Effector memory CD8-positive, alpha-beta T cell (primary cell): ENCODE results near the gene MORN2.
A peak's percentile ranks its signal among the peaks of the same experiment; 100 is the strongest.

ENCODE experiments used
- ATAC-seq: fragments of 150-1000 bp; cut with Tn5 transposase; replicated peaks from 2 replicates; pipeline ENCODE4 v1.10.0; 2021; ENCODE audit warnings: mild to moderate bottlenecking, moderate library complexity
- DNase-seq, 3 experiments: peaks; one replicate each; pipeline ENCODE4 v3.0.0; 2021
- H3K27ac Mint-ChIP-seq, 2 donors: one replicate each; pipeline ENCODE4 v1.8.0; 2022; ENCODE audit warnings: mild to moderate bottlenecking in 2 of 2, mixed read lengths in 2 of 2, moderate library complexity in 2 of 2
- H3K27me3 Mint-ChIP-seq, 2 donors: one replicate each; pipeline ENCODE4 v1.8.0; 2022; ENCODE audit warnings: mixed read lengths in 2 of 2
- H3K36me3 Mint-ChIP-seq: one replicate; pipeline ENCODE4 v1.8.0; 2022; ENCODE audit warnings: mild to moderate bottlenecking, moderate library complexity, mixed read lengths; ENCODE audit not compliant: insufficient read depth
- H3K4me1 Mint-ChIP-seq, 2 donors: one replicate each; pipeline ENCODE4 v1.8.0; 2022; ENCODE audit warnings: low read depth in 2 of 2, mixed read lengths in 2 of 2
- H3K4me3 Mint-ChIP-seq, 2 donors: one replicate each; pipeline ENCODE4 v1.8.0; 2022; ENCODE audit warnings: mild to moderate bottlenecking in 2 of 2, mixed read lengths in 2 of 2, moderate library complexity in 2 of 2
- H3K9me3 Mint-ChIP-seq, 2 donors: one replicate each; pipeline ENCODE4 v1.8.0; 2022; ENCODE audit warnings: mixed read lengths in 2 of 2

Gene MORN2

DNA sequence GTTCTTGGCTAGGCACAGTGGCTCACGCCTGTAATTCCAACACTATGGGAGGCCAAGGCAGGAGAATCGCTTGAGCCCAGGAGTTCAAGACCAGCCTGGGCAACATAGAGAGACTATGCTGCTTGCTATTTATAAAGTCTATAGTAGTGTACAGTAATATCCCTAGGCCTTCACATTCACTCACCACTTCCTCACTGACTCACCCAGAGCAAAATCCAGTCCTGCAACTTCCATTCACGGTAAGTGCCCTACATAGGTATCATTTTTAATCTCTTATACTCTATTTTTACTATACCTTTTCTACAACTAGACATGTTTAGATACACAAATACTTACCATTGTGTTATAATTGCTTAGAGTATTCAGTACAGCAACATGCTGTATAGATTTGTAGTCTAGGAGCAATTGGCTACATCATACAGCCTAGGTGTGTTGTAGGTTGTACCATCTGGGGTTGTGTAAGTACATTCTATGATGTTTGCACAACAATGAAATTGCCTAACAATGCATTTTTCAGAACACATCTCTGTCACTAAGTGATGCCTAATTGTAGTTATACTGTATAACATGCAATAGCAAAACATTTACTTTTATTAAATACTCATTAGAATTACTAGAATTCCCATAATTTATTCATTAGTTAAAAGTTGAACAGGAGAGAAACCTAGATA, 8.9 kb upstream of the MORN2 start:
- Mint-ChIP-seq H3K4me1 (peaks cover 4 to 7% of the 10 kb centered on the region in 2 donors), H3K27ac (no peak overlapping the region), H3K36me3 (peaks cover 18% of the 10 kb centered on the region), H3K4me3 (no peak overlapping the region), H3K9me3 (peaks cover 0 to 4% of the 10 kb centered on the region in 2 donors), H3K27me3 (no peaks in the 10 kb centered on the region)
- ATAC-seq (no peak), DNase-seq (no peak)

DNA sequence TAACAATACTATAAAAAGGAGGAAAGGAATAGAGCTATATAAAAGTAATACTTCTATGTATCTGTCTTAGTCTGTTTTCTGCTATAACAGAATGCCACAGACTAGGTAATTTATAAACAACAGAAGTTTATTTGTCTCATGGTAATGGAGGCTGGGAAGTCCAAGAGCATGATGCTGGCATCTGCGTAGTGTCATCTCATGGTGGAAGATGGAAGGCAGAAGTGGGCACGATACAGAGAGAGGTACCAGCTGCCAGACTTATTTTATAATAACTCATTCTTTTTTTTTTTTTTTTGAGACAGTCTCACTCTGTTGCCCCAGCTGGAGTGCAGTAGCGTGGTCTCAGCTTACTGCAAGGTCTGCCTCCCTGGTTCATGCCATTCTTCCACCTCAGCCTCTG, 4.3 kb upstream of the MORN2 start:
- Mint-ChIP-seq H3K9me3 (peaks cover 0 to 4% of the 10 kb centered on the region in 2 donors), H3K4me3 (no peak overlapping the region), H3K36me3 (peaks cover 23% of the 10 kb centered on the region), H3K27ac (no peak overlapping the region), H3K27me3 (no peaks in the 10 kb centered on the region), H3K4me1 (peaks cover 20 to 28% of the 10 kb centered on the region in 2 donors)
- DNase-seq (no peak), ATAC-seq (no peak)

DNA sequence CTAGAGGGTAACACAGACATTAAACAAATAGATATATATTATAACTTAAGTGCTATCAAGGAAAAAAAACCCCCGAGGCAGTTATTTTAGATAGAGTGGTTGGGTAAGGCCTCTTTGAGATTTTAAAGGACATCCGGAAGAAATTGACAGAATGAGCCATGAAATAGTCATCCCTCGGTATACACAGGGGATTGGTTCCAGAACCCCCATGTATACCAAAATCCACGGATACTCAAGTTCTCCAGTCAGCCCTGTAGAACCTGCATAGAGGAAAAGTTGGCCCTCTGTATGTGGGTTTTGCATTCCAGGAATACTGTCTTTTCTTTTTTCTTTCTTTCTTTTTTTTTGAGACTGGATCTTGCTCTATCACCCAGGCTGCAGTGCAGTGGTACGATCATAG, 2.0 kb upstream of the MORN2 start:
- Mint-ChIP-seq H3K9me3 (peaks cover 0 to 4% of the 10 kb centered on the region in 2 donors), H3K4me3 (no peak overlapping the region), H3K27ac (no peak overlapping the region), H3K36me3 (peaks cover 20% of the 10 kb centered on the region), H3K27me3 (no peaks in the 10 kb centered on the region), H3K4me1 (peaks cover 22 to 30% of the 10 kb centered on the region in 2 donors)
- ATAC-seq = no peak
- DNase-seq = no peak

GRCh38 chr2:38875227-38875575, 575 bp upstream of the MORN2 start:
- Mint-ChIP-seq H3K9me3 (no peaks in the 10 kb centered on the region), H3K27ac (peak overlapping the region; percentile 99), H3K27me3 (no peaks in the 10 kb centered on the region), H3K4me1 (peaks cover 20 to 30% of the 10 kb centered on the region in 2 donors), H3K4me3 (peak overlapping the region; percentile 97 to 100), H3K36me3 (peaks cover 20% of the 10 kb centered on the region)
- ATAC-seq (peak; percentile 1), DNase-seq (no peak)

DNA sequence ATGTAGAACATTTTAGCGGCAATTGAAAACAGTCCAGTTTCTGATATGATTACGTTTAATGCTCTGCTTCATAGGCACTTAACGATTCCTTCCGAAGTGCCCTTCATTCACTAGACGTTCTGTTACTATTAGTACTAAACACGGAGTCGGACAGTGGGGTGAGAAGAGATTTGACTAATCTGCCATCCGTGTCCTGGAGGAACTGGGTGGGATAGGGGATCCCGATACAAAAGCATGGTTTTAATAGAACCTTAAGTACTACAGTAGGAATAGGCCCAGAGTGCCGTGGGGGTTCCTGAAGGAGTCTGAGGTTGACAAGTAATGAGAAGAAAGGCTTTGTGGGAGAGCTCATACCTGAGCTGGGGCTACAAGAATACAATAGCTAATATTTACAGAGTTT, 631 bp downstream of the MORN2 start:
- ATAC-seq (no peak), DNase-seq (no peak)
- peaks cover 20 to 30% of the 10 kb centered on the region in 2 donors for H3K4me1 Mint-ChIP-seq
- no peaks in the 10 kb centered on the region for H3K27me3 Mint-ChIP-seq
- peaks cover 20% of the 10 kb centered on the region for H3K36me3 Mint-ChIP-seq
- H3K9me3 Mint-ChIP-seq = no peaks in the 10 kb centered on the region
- peak overlapping the region; percentile 99 for H3K27ac Mint-ChIP-seq
- H3K4me3 Mint-ChIP-seq = peak overlapping the region; percentile 97 to 100

- no peak for ATAC-seq
- Mint-ChIP-seq H3K27ac (no peak overlapping the region), H3K27me3 (no peaks in the 10 kb centered on the region), H3K36me3 (no peaks in the 10 kb centered on the region), H3K4me1 (no peaks in the 10 kb centered on the region), H3K9me3 (no peaks in the 10 kb centered on the region), H3K4me3 (no peak overlapping the region)
- no peak for DNase-seq
Observed at GRCh38 chr2:38886063-38886462, 10.3 kb downstream of the MORN2 start.

GRCh38 chr2:38887347-38887746, 11.6 kb downstream of the MORN2 start:
- ATAC-seq = no peak

GRCh38 chr2:38887902-38888554, 12.3 kb downstream of the MORN2 start:
- no peaks in the 10 kb centered on the region for H3K36me3 Mint-ChIP-seq
- DNase-seq (no peak), ATAC-seq (no peak)
- H3K27ac Mint-ChIP-seq = no peak overlapping the region
- no peaks in the 10 kb centered on the region for H3K4me1 Mint-ChIP-seq
- no peak overlapping the region for H3K4me3 Mint-ChIP-seq
- no peaks in the 10 kb centered on the region for H3K27me3 Mint-ChIP-seq
- H3K9me3 Mint-ChIP-seq = no peaks in the 10 kb centered on the region

More at GRCh38 chr2:38887347-38887746, 11.6 kb downstream of the MORN2 start:
- no peaks in the 10 kb centered on the region for H3K27me3 Mint-ChIP-seq
- no peak for DNase-seq
- no peak overlapping the region for H3K4me3 Mint-ChIP-seq
- no peaks in the 10 kb centered on the region for H3K36me3 Mint-ChIP-seq
- H3K27ac Mint-ChIP-seq = no peak overlapping the region
- H3K4me1 Mint-ChIP-seq = no peaks in the 10 kb centered on the region
- no peaks in the 10 kb centered on the region for H3K9me3 Mint-ChIP-seq

DNA sequence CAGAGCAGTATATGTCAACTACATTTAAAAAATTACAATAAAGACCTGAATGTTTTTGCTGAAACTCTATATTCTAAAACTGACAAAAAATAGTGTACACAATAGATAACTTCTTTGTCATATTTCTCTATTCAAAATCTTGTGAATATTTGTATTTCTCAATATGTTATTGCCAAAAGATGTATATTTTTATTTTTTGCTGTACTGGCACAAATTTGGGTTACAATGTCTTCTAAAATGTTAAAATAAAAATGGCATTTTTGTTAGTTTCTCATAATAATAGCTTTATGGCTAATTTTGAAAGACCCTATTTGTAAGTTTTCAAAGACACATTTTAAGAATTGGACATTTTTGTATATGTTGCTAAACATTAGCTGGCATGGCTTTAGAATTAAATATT, 13.3 kb downstream of the MORN2 start:
- no peak for ATAC-seq
- no peak for DNase-seq
- Mint-ChIP-seq H3K4me3 (no peak overlapping the region), H3K27ac (no peak overlapping the region), H3K4me1 (no peaks in the 10 kb centered on the region), H3K9me3 (no peaks in the 10 kb centered on the region), H3K27me3 (no peaks in the 10 kb centered on the region), H3K36me3 (no peaks in the 10 kb centered on the region)

DNA sequence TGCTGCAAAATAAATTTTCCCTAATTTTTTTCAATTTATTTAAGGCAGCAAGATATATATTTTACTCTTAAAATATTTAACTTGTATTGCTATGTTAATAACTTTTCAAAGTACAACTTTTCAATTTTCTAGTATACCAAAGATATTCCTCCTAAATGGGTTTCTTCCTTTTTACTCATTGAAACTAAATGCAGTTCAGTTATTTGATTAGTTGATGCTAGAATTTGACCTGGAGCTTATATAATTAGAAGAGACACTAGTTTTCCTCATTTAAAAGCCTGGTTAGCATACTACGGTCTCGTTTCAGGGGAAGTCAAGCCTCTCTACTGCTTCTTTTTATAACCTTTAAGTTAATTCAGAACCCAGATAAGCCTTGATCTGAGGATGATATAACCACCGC, 13.8 kb downstream of the MORN2 start, which contains the start of gene ARHGEF33:
TSS of gene ARHGEF33 (plus strand) at position 301 of the 400 bp plus-strand sequence. CDS start 29,573 bp downstream, outside the sequence.
- no peaks in the 10 kb centered on the region for H3K9me3 Mint-ChIP-seq
- no peaks in the 10 kb centered on the region for H3K4me1 Mint-ChIP-seq
- H3K4me3 Mint-ChIP-seq = no peak within 1 kb of the TSS
- H3K27me3 Mint-ChIP-seq = no peaks in the 10 kb centered on the region
- DNase-seq = no peak
- no peaks in the 10 kb centered on the region for H3K36me3 Mint-ChIP-seq
- no peak for ATAC-seq
- H3K27ac Mint-ChIP-seq = no peak within 1 kb of the TSS

DNA sequence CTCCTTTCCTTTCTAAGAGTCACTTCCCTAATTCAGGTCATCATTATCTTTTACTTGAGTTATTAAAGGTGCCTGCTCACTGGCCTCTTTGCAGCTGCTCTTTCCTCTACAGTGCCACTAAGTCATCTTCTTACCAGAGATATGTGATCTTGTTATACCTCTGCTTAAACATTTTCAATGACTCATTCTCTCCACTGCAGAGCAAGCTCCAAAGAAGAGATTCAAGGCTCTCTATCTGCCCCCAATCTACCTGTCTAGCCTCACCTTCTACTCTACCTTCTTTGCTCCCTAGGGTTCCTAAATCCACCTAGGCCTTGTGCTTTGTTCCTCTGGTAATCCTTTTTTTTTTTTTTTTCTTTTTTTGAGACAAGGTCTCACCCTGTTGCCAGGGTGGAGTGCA, 17.0 kb downstream of the MORN2 start:
- Mint-ChIP-seq H3K27ac (no peak overlapping the region), H3K4me3 (no peak overlapping the region), H3K9me3 (no peaks in the 10 kb centered on the region), H3K27me3 (peaks cover 0 to 16% of the 10 kb centered on the region in 2 donors), H3K4me1 (no peaks in the 10 kb centered on the region), H3K36me3 (no peaks in the 10 kb centered on the region)
- DNase-seq = no peak
- ATAC-seq = no peak

- Mint-ChIP-seq H3K36me3 (no peaks in the 10 kb centered on the region), H3K4me3 (no peak overlapping the region), H3K27ac (no peak overlapping the region), H3K4me1 (no peaks in the 10 kb centered on the region), H3K9me3 (no peaks in the 10 kb centered on the region), H3K27me3 (peaks cover 0 to 21% of the 10 kb centered on the region in 2 donors)
- DNase-seq = no peak
- no peak for ATAC-seq
Observed at GRCh38 chr2:38898256-38898655, 22.5 kb downstream of the MORN2 start.

DNA sequence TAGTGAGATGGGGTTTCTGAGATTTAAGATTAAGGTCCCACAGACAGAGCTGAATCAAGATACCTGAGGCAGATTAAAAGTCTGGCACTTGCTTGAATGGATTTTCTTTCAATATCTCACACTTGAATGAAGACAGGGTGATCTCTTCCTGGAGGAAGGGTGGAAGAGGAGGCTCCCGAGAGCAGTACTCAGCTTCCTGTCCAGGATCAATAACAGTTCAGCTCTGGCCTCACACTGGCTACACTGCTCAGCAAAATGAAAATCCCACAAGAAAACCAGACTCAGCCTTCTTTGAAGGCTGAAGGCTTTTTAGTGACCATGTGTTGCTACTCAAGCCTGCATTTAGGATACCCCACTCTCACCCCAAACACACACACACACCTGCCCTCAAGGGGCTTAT, 24.9 kb downstream of the MORN2 start:
- no peak for ATAC-seq
- Mint-ChIP-seq H3K9me3 (no peaks in the 10 kb centered on the region), H3K4me1 (no peaks in the 10 kb centered on the region), H3K4me3 (no peak overlapping the region), H3K27ac (no peak overlapping the region), H3K27me3 (peaks cover 0 to 21% of the 10 kb centered on the region in 2 donors), H3K36me3 (no peaks in the 10 kb centered on the region)
- no peak for DNase-seq

- Mint-ChIP-seq H3K4me1 (no peaks in the 10 kb centered on the region), H3K4me3 (no peak overlapping the region), H3K36me3 (no peaks in the 10 kb centered on the region), H3K9me3 (no peaks in the 10 kb centered on the region), H3K27me3 (no peaks in the 10 kb centered on the region), H3K27ac (no peak overlapping the region)
- DNase-seq = no peak
- ATAC-seq = no peak
Observed at GRCh38 chr2:38905251-38905650, 29.5 kb downstream of the MORN2 start.
